NK-92 treated with Interleukin-12 subunit alpha and Interleukin-12 subunit beta, amount 100 ng/mL, for 24 hours (cell line): ENCODE data around the gene RYR3.
"Not testable (repeated sequence)": the region's sequence is repeated elsewhere in the genome, so short reads cannot be mapped to it uniquely, and the experiment has no call there.

Experiments used
- DNase-seq: peaks from one replicate; lab custom pipeline; 2025; lab: John Stamatoyannopoulos, UW

Gene RYR3

GRCh38 chr15:33515121-33515520 lies 204.4 kb downstream of the RYR3 start:
- no peak for DNase-seq

GRCh38 chr15:33516563-33516962 lies 205.8 kb downstream of the RYR3 start:
- DNase-seq, result no peak

- no peak for DNase-seq
These were observed 207.2 kb downstream of the RYR3 start for GRCh38 chr15:33517944-33518343.

GRCh38 chr15:33518421-33518820 lies 207.7 kb downstream of the RYR3 start:
- no peak for DNase-seq

GRCh38 chr15:33524274-33524673 lies 213.5 kb downstream of the RYR3 start:
- no peak for DNase-seq

GRCh38 chr15:33526532-33526931 lies 215.8 kb downstream of the RYR3 start:
- no peak for DNase-seq

- DNase-seq, result no peak
These were observed 222.4 kb downstream of the RYR3 start for GRCh38 chr15:33533197-33533596.

- DNase-seq, result no peak
These were observed 223.9 kb downstream of the RYR3 start for GRCh38 chr15:33534642-33535041.

- no peak for DNase-seq
These were observed 224.4 kb downstream of the RYR3 start for GRCh38 chr15:33535135-33535534.

- no peak for DNase-seq
These were observed 229.2 kb downstream of the RYR3 start for GRCh38 chr15:33539825-33540573.

- no peak for DNase-seq
These were observed 233.2 kb downstream of the RYR3 start for GRCh38 chr15:33543957-33544356.

- DNase-seq, result no peak
These were observed 235.1 kb downstream of the RYR3 start for GRCh38 chr15:33545866-33546265.

- no peak for DNase-seq
These were observed 237.1 kb downstream of the RYR3 start for GRCh38 chr15:33547876-33548275.

GRCh38 chr15:33551860-33552259 lies 241.1 kb downstream of the RYR3 start:
- no peak for DNase-seq

- DNase-seq, result no peak
These were observed 242.4 kb downstream of the RYR3 start for GRCh38 chr15:33553157-33553556.

GRCh38 chr15:33559207-33559890 lies 248.6 kb downstream of the RYR3 start:
- DNase-seq, result no peak

GRCh38 chr15:33561407-33561806 lies 250.6 kb downstream of the RYR3 start:
- DNase-seq, result no peak

- DNase-seq, result no peak
These were observed 251.2 kb downstream of the RYR3 start for GRCh38 chr15:33561967-33562366.

- DNase-seq, result no peak
These were observed 254.3 kb downstream of the RYR3 start for GRCh38 chr15:33565094-33565493.

- DNase-seq, result no peak
These were observed 256.9 kb downstream of the RYR3 start for GRCh38 chr15:33567652-33568051.

- no peak for DNase-seq
These were observed 258.3 kb downstream of the RYR3 start for GRCh38 chr15:33569036-33569435.

- DNase-seq, result not testable (repeated sequence)
These were observed 267.1 kb downstream of the RYR3 start for GRCh38 chr15:33577911-33578310.

GRCh38 chr15:33580526-33580925 lies 269.8 kb downstream of the RYR3 start:
- DNase-seq, result no peak

- DNase-seq, result no peak
These were observed 270.3 kb downstream of the RYR3 start for GRCh38 chr15:33581032-33581431.
